HG03159 (cell line): Measurements from ENCODE around the gene RAD51B.

Experiments
- ATAC-seq: cut with Tn5 transposase; IDR thresholded peaks from one replicate; pipeline ENCODE4 v1.9.1; 2021; ENCODE audit warnings: mild to moderate bottlenecking, moderate library complexity; ENCODE audit not compliant: unreplicated experiment

The RAD51B gene

GRCh38 chr14:68140076-68140741 is 320.6 kb downstream of the RAD51B start:
- ATAC-seq, result no peak

- ATAC-seq, result no peak
Observed at GRCh38 chr14:68140806-68141205, 321.2 kb downstream of the RAD51B start.

GRCh38 chr14:68141281-68142088 is 321.9 kb downstream of the RAD51B start:
- ATAC-seq, result no peak

- ATAC-seq, result no peak
Observed at GRCh38 chr14:68143341-68143841, 323.8 kb downstream of the RAD51B start.

GRCh38 chr14:68144051-68144681 is 324.6 kb downstream of the RAD51B start:
- ATAC-seq, result no peak

- ATAC-seq, result no peak
Observed at GRCh38 chr14:68145036-68145435, 325.5 kb downstream of the RAD51B start.

GRCh38 chr14:68145539-68145938 is 326.0 kb downstream of the RAD51B start:
- no peak for ATAC-seq

- no peak for ATAC-seq
Observed at GRCh38 chr14:68146818-68147217, 327.2 kb downstream of the RAD51B start.

GRCh38 chr14:68147303-68147702 is 327.7 kb downstream of the RAD51B start:
- ATAC-seq, result no peak

GRCh38 chr14:68148276-68148675 is 328.7 kb downstream of the RAD51B start:
- no peak for ATAC-seq

GRCh38 chr14:68148763-68149162 is 329.2 kb downstream of the RAD51B start:
- ATAC-seq, result no peak

- no peak for ATAC-seq
Observed at GRCh38 chr14:68153275-68153674, 333.7 kb downstream of the RAD51B start.

GRCh38 chr14:68154275-68154674 is 334.7 kb downstream of the RAD51B start:
- no peak for ATAC-seq

GRCh38 chr14:68157971-68158371 is 338.4 kb downstream of the RAD51B start:
- no peak for ATAC-seq

- ATAC-seq, result no peak
Observed at GRCh38 chr14:68158640-68159039, 339.1 kb downstream of the RAD51B start.

GRCh38 chr14:68159701-68160633 is 340.4 kb downstream of the RAD51B start:
- no peak for ATAC-seq

- no peak for ATAC-seq
Observed at GRCh38 chr14:68160779-68161546, 341.4 kb downstream of the RAD51B start.

- no peak for ATAC-seq
Observed at GRCh38 chr14:68162887-68163286, 343.3 kb downstream of the RAD51B start.

GRCh38 chr14:68164711-68165113 is 345.1 kb downstream of the RAD51B start:
- no peak for ATAC-seq
